GM18502 (cell line): ENCODE data around the gene CNTROB.
"Not testable (repeated sequence)": the region's sequence is repeated elsewhere in the genome, so short reads cannot be mapped to it uniquely, and the experiment has no call there.

Experiments used
- ATAC-seq: cut with Tn5 transposase; IDR thresholded peaks from one replicate; pipeline ENCODE4 v1.9.1; 2021; ENCODE audit warnings: mild to moderate bottlenecking; ENCODE audit not compliant: unreplicated experiment, poor library complexity

CNTROB gene

GRCh38 chr17:7940034-7940433 is 8.0 kb downstream of the CNTROB start:
- no peak for ATAC-seq

GRCh38 chr17:7940743-7941142 is 8.7 kb downstream of the CNTROB start:
- no peak for ATAC-seq

GRCh38 chr17:7943291-7943690 is 11.3 kb downstream of the CNTROB start:
- ATAC-seq = no peak

- ATAC-seq = no peak
These were observed 12.3 kb downstream of the CNTROB start for GRCh38 chr17:7944326-7944725.

GRCh38 chr17:7945651-7946050 is 13.6 kb downstream of the CNTROB start:
- no peak for ATAC-seq

GRCh38 chr17:7946441-7946840 is 14.4 kb downstream of the CNTROB start:
- ATAC-seq = no peak

GRCh38 chr17:7947651-7948050 is 15.6 kb downstream of the CNTROB start:
- ATAC-seq = no peak

- ATAC-seq = no peak
These were observed 18.6 kb downstream of the CNTROB start for GRCh38 chr17:7950578-7950977.

- ATAC-seq = peak; percentile 57
These were observed 19.3 kb downstream of the CNTROB start for GRCh38 chr17:7951143-7951792.

GRCh38 chr17:7953266-7953665 is 21.3 kb downstream of the CNTROB start:
- not testable (repeated sequence) for ATAC-seq

- no peak for ATAC-seq
These were observed 23.6 kb downstream of the CNTROB start for GRCh38 chr17:7955414-7956227.

- ATAC-seq = no peak
These were observed 24.4 kb downstream of the CNTROB start for GRCh38 chr17:7956228-7956965.

GRCh38 chr17:7959503-7960253 is 27.7 kb downstream of the CNTROB start:
- no peak for ATAC-seq

GRCh38 chr17:7961421-7961820 is 29.4 kb downstream of the CNTROB start:
- no peak for ATAC-seq

GRCh38 chr17:7967751-7968150 is 35.7 kb downstream of the CNTROB start:
- ATAC-seq = no peak

GRCh38 chr17:7969433-7969832 is 37.4 kb downstream of the CNTROB start:
- no peak for ATAC-seq

GRCh38 chr17:7971651-7972050 is 39.6 kb downstream of the CNTROB start:
- no peak for ATAC-seq

- no peak for ATAC-seq
These were observed 40.3 kb downstream of the CNTROB start for GRCh38 chr17:7972131-7972785.

- no peak for ATAC-seq
These were observed 42.7 kb downstream of the CNTROB start for GRCh38 chr17:7974638-7975131.

- ATAC-seq = no peak
These were observed 45.0 kb downstream of the CNTROB start for GRCh38 chr17:7977039-7977438.
